Measurements from ENCODE around the gene ART4. TPM values are rescaled to one million over a fixed set of nuclear protein-coding genes. Genes with fewer than 3 reads are reported as not detected.

ART4 gene, protein sequence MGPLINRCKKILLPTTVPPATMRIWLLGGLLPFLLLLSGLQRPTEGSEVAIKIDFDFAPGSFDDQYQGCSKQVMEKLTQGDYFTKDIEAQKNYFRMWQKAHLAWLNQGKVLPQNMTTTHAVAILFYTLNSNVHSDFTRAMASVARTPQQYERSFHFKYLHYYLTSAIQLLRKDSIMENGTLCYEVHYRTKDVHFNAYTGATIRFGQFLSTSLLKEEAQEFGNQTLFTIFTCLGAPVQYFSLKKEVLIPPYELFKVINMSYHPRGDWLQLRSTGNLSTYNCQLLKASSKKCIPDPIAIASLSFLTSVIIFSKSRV
- total RNA-seq, result not detected

DNA sequence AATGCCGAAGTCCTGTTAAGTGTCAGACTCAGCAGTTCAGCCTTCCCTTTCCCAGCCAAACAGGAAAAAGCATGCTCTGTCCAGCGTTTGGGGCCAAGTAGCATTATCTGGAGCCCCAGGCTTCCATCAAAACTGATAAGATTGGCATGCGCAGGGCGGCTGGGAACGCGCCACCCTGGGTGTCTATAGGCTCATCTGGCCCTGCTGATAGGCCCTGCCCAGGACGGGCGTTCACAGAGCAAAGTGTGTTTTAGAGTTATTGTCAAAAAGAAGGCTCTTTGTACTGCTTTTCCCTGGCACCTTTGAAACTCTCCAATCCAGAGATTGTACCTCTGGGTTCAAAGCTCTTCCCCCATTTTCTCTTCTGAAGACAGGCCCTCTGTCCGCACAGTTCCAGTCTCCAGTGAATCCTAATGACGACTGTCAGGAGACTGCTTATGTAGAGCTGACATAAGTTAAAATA lies at the start of gene ART4:
TSS of gene ART4 (minus strand) at position 102 of the 463 bp plus-strand sequence. CDS start 413 bp downstream, outside the sequence.
- Mint-ChIP-seq H3K4me3 (no peak within 1 kb of the TSS), H3K27me3 (peaks cover 7% of the 10 kb centered on the region), H3K27ac (no peak within 1 kb of the TSS), H3K36me3 (no peaks in the 10 kb centered on the region), H3K9me3 (no peaks in the 10 kb centered on the region), H3K4me1 (peaks cover 18% of the 10 kb centered on the region)
- DNase-seq, result no peak

DNA sequence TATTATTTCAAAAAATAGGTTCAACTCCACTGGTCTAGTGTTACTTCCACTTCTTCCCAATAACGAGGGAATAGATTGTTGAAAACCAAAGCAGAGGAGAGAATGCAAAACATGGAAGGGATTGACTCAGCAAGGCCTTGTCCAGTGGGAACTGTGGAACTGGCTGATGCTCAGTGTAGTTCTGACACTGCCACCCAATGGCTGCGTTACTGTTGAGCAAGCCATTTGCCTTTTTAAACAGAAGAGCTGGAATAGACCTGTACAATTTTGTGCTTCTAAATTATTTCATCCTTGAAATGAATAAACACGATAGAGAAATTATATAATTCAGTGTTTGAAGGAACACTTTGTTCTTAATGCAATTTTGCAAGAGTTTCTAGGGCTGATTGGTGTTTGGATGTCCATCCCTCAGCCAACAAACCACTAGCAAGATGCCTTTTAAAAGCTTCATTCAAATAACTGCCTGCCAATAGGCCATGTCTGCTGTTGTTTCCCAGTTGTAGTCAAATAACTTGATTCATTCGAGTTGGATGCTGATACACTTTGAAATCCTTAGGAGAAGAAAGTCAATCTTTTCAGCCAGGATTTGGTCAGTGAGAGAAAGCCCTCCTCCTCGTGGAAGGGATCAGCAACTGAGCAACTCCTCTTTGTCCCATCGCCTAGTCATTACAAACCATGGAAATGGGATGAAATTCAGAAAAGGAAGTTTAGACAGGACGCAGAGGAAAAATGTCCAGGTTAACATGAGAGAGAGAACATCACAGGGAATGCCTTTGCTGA lies 49.6 kb upstream of the ART4 start:
- no peaks in the 10 kb centered on the region for H3K9me3 Mint-ChIP-seq
- H3K27me3 Mint-ChIP-seq, result peaks cover 3% of the 10 kb centered on the region
- DNase-seq, result no peak
- no peak overlapping the region for H3K4me3 Mint-ChIP-seq
- H3K4me1 Mint-ChIP-seq, result no peaks in the 10 kb centered on the region
- no peaks in the 10 kb centered on the region for H3K36me3 Mint-ChIP-seq
- no peak overlapping the region for H3K27ac Mint-ChIP-seq

DNA sequence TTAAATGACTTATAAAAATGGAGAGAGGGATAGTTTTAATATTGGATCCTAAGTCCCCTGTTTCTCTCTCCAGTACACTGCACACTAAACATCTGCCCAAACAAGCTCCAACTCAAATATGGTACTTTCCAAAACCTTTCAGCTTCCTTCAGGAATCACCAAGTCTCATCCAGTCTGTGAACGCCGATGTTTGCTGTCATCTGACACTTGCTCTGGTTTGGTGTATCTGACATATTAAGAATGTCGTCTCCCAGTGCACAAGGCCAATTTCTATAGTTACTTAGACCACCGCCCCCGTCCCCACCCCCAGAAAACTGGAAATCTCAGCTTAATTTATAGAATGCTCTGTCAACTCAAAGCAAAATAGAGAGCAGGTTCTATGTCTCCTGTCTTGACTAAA lies 47.4 kb upstream of the ART4 start:
- peaks cover 14% of the 10 kb centered on the region for H3K27me3 Mint-ChIP-seq
- H3K4me1 Mint-ChIP-seq, result peaks cover 14% of the 10 kb centered on the region
- H3K4me3 Mint-ChIP-seq, result no peak overlapping the region
- no peak for DNase-seq
- no peaks in the 10 kb centered on the region for H3K9me3 Mint-ChIP-seq
- H3K27ac Mint-ChIP-seq, result no peak overlapping the region
- H3K36me3 Mint-ChIP-seq, result peaks cover 2% of the 10 kb centered on the region

DNA sequence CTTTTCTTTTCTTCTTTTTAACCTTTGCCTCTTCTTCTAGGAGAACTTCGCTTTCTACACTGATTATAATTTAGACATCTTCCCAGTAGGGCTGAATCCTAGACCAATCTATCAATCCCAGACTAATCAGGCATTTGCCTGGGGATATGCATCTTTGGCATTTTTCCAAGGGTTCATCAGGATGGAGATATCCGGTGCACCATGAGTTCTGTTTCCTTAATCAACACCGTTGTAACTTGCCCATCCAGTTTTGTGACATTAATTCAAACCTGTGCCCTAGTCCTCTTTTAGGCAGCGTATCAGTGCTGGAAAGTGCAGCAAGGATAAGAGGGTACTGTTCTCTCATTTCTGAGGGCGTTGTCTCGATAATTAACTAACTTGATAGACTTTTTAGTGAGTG lies 42.9 kb upstream of the ART4 start:
- Mint-ChIP-seq H3K4me3 (no peak overlapping the region), H3K27me3 (peaks cover 18% of the 10 kb centered on the region), H3K9me3 (no peaks in the 10 kb centered on the region), H3K27ac (no peak overlapping the region), H3K4me1 (peaks cover 26% of the 10 kb centered on the region), H3K36me3 (peaks cover 2% of the 10 kb centered on the region)
- DNase-seq, result no peak

DNA sequence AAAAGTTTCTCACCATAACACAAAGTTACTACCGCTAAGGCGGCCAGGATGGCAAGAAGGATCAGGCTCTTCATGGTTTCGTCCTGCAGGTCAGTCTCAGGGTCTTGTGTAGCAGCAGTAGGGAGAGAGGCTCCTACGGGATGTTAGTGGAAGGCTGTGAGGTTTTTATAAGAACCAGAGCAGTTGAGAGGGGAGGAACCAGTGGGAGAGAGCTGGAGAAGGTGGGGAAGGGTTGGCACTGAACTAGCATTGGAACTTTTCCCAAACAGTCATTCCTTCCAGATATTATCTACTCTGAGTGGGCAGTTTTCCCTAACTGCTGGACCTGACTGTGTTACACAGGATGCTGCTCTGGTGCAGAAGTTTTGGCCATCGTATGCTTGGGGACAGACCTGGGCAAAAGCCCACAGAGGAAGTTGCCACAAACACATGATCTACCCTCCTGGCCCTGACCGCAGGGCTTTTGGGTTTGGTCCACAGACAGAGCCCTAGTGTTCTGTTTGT lies 42.4 kb upstream of the ART4 start, which contains the start of gene MGP:
TSS of gene MGP (minus strand) at position 137 of the 504 bp plus-strand sequence. CDS start at position 74, 63 bp downstream.
- no peak within 1 kb of the TSS for H3K4me3 Mint-ChIP-seq
- H3K27me3 Mint-ChIP-seq, result peaks cover 18% of the 10 kb centered on the region
- H3K27ac Mint-ChIP-seq, result peak within 1 kb of the TSS; percentile 52
- H3K9me3 Mint-ChIP-seq, result peaks cover 3% of the 10 kb centered on the region
- H3K36me3 Mint-ChIP-seq, result peaks cover 2% of the 10 kb centered on the region
- no peak for DNase-seq
- H3K4me1 Mint-ChIP-seq, result peaks cover 30% of the 10 kb centered on the region

DNA sequence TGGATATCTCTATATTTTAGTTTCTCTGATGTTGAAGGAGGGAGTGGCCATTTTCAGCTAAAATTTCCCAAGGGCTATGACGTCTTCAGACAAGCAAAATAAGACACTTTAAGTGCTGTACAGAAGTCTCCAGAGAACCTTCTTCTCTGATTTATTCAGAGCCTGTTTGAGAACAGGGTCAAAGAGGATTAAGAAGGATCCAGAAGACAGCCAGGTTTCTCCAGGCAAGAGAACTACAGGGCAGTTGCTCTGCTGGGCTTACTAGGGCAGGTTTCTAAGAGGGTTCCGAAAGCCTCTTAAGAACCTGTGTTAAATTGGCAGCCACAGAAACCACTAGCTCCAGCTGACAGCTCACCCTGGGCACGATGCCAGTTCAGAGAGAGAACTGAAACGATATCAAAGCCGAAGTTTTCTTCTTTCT lies 41.1 kb upstream of the ART4 start:
- DNase-seq, result peak; percentile 80
- Mint-ChIP-seq H3K4me1 (peaks cover 33% of the 10 kb centered on the region), H3K36me3 (peaks cover 4% of the 10 kb centered on the region), H3K27me3 (peaks cover 18% of the 10 kb centered on the region), H3K27ac (peak overlapping the region; percentile 52), H3K9me3 (peaks cover 7% of the 10 kb centered on the region), H3K4me3 (peak overlapping the region; percentile 32)

DNA sequence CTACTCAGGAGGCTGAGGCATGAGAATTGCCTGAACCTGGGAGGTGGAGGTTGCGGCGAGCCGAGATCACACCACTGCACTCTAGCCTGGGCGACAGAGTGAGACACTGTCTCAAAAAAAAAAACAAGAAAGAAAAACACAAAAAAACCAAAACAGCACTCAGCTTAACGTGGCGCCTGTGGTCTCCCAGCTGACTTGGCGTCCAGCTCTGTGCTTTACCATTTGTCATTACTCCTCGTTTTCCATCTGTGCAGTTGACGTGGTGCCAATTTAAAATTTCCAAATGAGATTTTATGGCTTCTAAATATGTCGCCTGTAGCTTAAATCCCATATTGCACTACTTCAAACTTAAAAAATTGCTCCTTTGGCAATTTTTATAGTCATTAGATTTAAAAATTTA lies 40.4 kb upstream of the ART4 start:
- H3K4me1 Mint-ChIP-seq, result peaks cover 33% of the 10 kb centered on the region
- DNase-seq, result no peak
- H3K27ac Mint-ChIP-seq, result no peak overlapping the region
- no peak overlapping the region for H3K4me3 Mint-ChIP-seq
- H3K27me3 Mint-ChIP-seq, result peaks cover 18% of the 10 kb centered on the region
- peaks cover 5% of the 10 kb centered on the region for H3K36me3 Mint-ChIP-seq
- peaks cover 7% of the 10 kb centered on the region for H3K9me3 Mint-ChIP-seq

DNA sequence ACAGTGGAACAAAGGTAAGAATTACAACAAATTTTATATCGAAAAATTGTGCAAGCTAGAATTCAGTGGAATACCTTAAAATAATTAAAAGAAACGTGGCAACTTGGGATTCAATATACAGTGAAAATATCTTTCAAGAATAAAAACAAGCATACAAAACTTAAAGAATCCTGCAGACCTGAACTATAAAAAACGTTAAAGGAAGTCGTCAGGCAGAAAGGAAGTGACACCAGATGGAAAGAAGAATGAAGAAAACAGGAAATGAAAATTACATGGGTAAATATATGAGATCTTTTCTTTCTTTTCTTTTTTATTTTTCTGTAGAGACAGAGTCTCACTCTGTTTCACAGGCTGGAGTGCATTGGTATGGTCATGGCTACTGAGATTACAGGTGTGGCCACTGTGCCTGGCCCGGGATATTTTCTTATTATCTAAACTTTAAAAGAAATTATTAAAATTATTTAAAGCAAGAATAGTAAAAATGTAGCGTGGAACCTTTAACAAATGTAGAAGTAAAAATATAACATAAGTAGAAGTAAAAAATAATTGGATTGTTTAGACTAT lies 37.6 kb upstream of the ART4 start:
- peak overlapping the region; percentile 79 for H3K27ac Mint-ChIP-seq

DNA sequence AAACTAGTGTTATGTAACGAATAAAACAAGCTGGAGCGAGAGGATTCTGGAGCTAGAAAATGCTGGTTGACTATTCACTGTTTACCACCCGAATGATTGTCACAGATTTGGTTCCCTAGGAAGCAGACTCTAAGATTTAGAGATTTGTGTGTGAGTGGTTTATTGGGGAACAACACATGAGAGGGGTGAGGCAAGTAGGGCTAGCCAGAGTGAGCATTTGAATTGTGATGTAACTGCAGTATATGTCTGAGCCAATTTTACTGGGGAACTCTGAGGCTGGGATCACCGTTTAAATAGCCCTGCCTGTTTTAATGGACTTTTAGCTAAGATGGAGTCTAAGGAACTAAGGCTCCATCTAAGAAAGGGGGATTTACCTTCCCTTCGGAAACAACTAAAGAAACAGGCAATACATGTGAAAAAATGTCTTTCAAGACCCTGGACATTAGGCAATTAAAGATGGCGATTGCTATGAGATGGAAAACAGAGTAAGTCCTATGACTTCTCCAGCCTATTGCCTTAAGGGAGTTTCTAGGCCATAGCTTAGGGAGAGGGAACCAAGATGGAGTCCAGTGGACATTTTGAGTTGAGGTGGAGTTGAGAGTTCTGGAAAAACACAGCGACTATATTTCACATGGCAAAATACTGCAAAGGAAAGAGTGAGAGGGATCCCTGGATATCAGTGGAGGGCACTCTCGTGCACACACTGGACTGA lies 36.1 kb upstream of the ART4 start:
- no peak for DNase-seq
- Mint-ChIP-seq H3K4me1 (peaks cover 11% of the 10 kb centered on the region), H3K9me3 (peaks cover 7% of the 10 kb centered on the region), H3K27me3 (no peaks in the 10 kb centered on the region), H3K4me3 (no peak overlapping the region), H3K36me3 (peaks cover 3% of the 10 kb centered on the region), H3K27ac (no peak overlapping the region)

More for the DNA sequence above, 37.6 kb upstream of the ART4 start:
- DNase-seq, result no peak
- H3K9me3 Mint-ChIP-seq, result peaks cover 7% of the 10 kb centered on the region
- peak overlapping the region; percentile 54 for H3K4me3 Mint-ChIP-seq
- H3K27me3 Mint-ChIP-seq, result peaks cover 7% of the 10 kb centered on the region
- peaks cover 3% of the 10 kb centered on the region for H3K36me3 Mint-ChIP-seq
- peaks cover 22% of the 10 kb centered on the region for H3K4me1 Mint-ChIP-seq

DNA sequence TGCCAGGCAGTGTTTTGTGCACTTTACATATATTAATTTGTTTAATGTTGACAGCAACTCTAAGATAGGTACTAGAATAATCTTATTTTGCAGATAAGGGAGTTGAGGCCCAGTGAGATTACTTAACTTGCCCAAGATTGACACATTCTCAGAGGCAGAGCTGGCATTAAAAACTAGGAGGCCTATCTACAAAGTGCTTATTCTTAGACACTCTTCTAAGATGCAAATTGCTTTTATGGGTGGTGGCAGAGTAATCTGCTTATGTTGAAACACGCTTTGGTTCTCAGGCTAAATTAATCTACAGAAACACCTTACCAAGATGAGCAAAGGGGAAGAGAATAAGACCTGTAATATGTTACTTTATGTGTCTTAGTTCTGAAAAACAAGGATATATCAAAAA lies 35.2 kb upstream of the ART4 start:
- peaks cover 3% of the 10 kb centered on the region for H3K36me3 Mint-ChIP-seq

DNA sequence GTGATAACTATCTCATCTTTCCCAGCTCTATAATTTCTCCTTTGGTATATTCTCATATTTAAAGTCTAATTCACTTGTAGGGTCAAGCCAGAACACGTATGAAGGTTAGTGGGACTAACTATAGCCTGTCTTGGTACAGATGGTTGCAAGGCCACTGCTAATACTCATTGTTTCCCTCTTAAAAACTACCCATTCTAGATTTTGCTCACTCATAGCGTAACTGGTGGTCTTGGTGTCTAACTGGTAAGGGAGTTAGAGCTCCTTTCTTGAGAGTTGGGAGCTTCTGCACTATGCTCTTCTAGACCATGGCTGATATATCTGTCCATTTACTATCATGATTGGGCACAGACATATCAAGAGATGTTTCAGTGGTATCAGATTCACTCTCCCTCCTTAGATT lies 33.5 kb upstream of the ART4 start:
- H3K4me1 Mint-ChIP-seq, result peaks cover 11% of the 10 kb centered on the region
- no peak overlapping the region for H3K27ac Mint-ChIP-seq
- H3K27me3 Mint-ChIP-seq, result no peaks in the 10 kb centered on the region
- no peak overlapping the region for H3K4me3 Mint-ChIP-seq
- no peak for DNase-seq
- H3K9me3 Mint-ChIP-seq, result peaks cover 7% of the 10 kb centered on the region
- H3K36me3 Mint-ChIP-seq, result peaks cover 3% of the 10 kb centered on the region

More for the DNA sequence above, 35.2 kb upstream of the ART4 start:
- Mint-ChIP-seq H3K4me3 (no peak overlapping the region), H3K27ac (no peak overlapping the region), H3K27me3 (no peaks in the 10 kb centered on the region), H3K9me3 (peaks cover 7% of the 10 kb centered on the region), H3K4me1 (peaks cover 10% of the 10 kb centered on the region)
- no peak for DNase-seq

DNA sequence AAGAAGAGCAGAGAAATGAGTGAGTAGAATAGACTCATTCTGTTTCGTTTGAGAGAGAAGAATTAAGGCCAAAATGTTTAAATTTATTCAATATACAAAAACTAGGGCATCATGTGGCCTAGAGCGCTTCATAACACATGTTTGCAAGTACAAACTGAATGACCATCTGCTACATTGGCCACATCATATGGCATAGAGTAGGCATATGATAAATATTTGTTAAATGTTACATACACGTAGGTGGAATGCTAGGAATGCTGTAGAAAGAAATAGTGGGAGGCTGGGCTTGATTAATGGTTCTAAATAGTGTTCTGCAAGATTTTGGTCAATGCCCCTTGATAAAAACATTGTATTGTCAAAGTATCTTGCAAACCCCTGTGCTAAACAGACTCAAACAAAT lies 31.6 kb upstream of the ART4 start:
- peaks cover 3% of the 10 kb centered on the region for H3K9me3 Mint-ChIP-seq
- H3K27ac Mint-ChIP-seq, result no peak overlapping the region
- H3K36me3 Mint-ChIP-seq, result peaks cover 3% of the 10 kb centered on the region
- peaks cover 6% of the 10 kb centered on the region for H3K4me1 Mint-ChIP-seq
- DNase-seq, result no peak
- H3K4me3 Mint-ChIP-seq, result no peak overlapping the region
- H3K27me3 Mint-ChIP-seq, result peaks cover 4% of the 10 kb centered on the region

DNA sequence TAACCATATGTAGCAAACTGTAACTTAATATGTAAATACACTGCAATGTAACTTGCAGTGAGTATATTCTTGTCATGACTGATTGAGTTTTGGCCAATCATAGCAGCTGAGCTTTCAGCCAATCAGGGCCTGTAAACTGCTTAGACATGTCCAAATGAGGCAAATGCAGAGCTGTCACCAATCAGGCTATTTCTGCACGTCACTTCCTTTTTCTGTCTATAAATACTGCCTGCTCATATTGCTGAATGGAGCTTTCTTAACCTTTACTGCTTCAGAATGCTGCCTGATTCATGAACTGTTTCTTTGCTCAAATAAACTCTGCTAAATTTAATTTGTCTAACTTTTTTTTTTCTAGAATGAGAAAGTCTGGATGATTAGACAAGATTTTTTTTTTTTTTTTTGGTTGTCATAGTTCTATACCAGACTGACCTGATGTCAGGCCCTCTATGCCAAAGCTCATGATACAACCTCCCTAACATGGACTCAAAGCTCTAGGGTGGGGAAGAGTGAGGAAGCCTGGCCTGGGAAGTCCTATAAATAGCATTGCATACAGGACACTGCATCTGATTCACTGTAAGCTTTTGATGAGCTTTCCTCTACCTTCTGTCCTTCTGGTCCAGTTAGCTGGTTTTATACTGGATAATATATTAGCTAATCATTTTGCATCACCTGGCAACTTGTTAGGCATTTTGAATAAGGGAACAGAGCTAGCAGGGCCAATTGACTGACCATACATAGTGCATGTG lies 30.3 kb upstream of the ART4 start:
- H3K27me3 Mint-ChIP-seq, result peaks cover 4% of the 10 kb centered on the region
- H3K36me3 Mint-ChIP-seq, result no peaks in the 10 kb centered on the region
- DNase-seq, result no peak
- H3K4me1 Mint-ChIP-seq, result peaks cover 7% of the 10 kb centered on the region
- no peak overlapping the region for H3K27ac Mint-ChIP-seq
- H3K4me3 Mint-ChIP-seq, result no peak overlapping the region
- no peaks in the 10 kb centered on the region for H3K9me3 Mint-ChIP-seq

DNA sequence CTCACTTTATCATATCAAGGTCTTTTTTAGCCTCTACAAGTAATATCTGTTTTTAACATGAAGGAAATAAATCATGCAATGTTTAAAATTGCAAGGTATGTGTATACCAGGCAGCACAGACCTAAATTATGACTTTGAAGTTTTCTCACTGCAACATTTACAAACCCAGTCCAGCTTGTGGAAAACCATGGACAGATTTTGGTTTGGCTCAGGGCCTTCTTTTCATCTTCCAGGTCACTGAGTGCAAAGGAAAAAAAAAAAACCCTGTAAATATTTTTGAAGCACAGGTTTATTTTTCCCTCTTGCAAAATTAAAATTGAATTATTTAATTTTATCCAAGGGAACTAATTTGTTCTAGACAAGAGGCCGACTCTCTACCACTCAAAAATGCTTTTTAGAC lies 28.6 kb upstream of the ART4 start:
- Mint-ChIP-seq H3K27me3 (peaks cover 4% of the 10 kb centered on the region), H3K4me1 (peaks cover 7% of the 10 kb centered on the region), H3K4me3 (no peak overlapping the region), H3K9me3 (peaks cover 5% of the 10 kb centered on the region), H3K36me3 (peaks cover 6% of the 10 kb centered on the region), H3K27ac (no peak overlapping the region)
- no peak for DNase-seq

All from activated naive CD8-positive, alpha-beta T cell treated with anti-CD3 and anti-CD28 coated beads for 36 hours (primary cell).